Peyer's patch (tissue), 4 donors: ENCODE data around the gene LDLRAD4.

Experiments used
- POLR2A ChIP-seq, 2 donors: fragments of 450-650 bp; IDR thresholded peaks; one replicate each; pipeline ENCODE4 v1.5.1; 2017; ENCODE audit warnings: antibody characterized with exemption in 2 of 2, mild to moderate bottlenecking in 2 of 2, moderate library complexity in 2 of 2
- TF ChIP-seq, protein P1 (sequence below), 6 experiments: fragments of 450-650 bp in 4 of 6; fragments of 200-600 bp in 2 of 6; sonication (generic) in 1 of 6; IDR thresholded peaks; one replicate each; pipeline ENCODE4 v1.5.1; 2017 to 2019; ENCODE audit warnings: antibody characterized with exemption in 6 of 6, mild to moderate bottlenecking in 3 of 6, moderate library complexity in 1 of 6

DNA sequence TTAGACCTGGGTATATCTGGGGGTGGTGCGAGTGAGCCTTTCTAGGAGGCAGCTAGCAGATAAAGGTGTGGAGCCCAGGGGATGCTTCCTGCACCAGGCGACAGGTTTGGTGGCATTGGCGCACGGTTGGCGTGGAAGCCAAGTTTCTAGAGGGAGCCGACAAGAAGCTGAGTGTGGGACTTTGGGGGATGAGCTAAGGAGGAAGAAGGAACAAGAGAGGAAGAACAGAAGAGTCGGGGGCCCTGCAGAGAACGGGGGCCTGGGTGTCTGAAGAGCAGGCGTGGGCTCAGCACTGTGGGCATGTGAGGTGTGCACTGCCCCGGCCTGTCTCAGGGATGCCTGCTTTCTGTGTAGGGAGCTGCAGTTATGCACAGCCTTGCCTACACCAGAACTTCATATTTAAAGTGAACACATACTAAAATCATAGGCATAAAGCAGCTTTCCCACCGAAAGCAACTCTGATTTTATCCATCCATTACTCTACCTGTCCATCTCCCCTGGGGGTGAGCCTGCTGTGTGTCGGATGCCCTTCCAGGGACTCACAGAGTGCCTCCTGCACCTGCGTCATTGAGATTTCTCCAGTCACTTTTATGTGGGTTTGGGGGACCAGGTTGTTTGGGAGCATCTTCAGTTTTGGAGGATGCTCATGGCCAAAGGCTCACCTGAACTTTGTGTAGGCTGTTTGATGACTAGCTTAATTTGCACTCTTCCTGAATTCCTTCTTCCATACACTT is 149.7 kb downstream of the LDLRAD4 start:
- TF ChIP-seq, protein P1, sequence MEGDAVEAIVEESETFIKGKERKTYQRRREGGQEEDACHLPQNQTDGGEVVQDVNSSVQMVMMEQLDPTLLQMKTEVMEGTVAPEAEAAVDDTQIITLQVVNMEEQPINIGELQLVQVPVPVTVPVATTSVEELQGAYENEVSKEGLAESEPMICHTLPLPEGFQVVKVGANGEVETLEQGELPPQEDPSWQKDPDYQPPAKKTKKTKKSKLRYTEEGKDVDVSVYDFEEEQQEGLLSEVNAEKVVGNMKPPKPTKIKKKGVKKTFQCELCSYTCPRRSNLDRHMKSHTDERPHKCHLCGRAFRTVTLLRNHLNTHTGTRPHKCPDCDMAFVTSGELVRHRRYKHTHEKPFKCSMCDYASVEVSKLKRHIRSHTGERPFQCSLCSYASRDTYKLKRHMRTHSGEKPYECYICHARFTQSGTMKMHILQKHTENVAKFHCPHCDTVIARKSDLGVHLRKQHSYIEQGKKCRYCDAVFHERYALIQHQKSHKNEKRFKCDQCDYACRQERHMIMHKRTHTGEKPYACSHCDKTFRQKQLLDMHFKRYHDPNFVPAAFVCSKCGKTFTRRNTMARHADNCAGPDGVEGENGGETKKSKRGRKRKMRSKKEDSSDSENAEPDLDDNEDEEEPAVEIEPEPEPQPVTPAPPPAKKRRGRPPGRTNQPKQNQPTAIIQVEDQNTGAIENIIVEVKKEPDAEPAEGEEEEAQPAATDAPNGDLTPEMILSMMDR (IDR thresholded peaks at IDR 0.05), result no peak
- TF ChIP-seq POLR2A (IDR thresholded peaks at IDR 0.05), result no peak
